Left colon (tissue), 2 donors: ENCODE data around the gene DCBLD1. TPM values are rescaled to one million over a fixed set of nuclear protein-coding genes. Genes with fewer than 3 reads are reported as not detected.
"Not testable (repeated sequence)": the region's sequence is repeated elsewhere in the genome, so short reads cannot be mapped to it uniquely, and the experiment has no call there.

Experiments
- ATAC-seq: fragments of 200-7000 bp; cut with Tn5 transposase; one replicate; pipeline ENCODE4 v1.9.1; 2020; ENCODE audit warnings: mild to moderate bottlenecking, moderate library complexity
- DNase-seq, 2 donors: peaks; one replicate each; pipeline ENCODE4 v3.0.0-alpha.2; 2020
- intact Hi-C, 2 donors: fragments of 100-400 bp; cut with DNase I in 1 of 2; cut with micrococcal nuclease in 1 of 2; formaldehyde crosslinking; loops; one replicate each; pipeline versions ENCODE4 v1.11.2 to v1.14.0; 2022; cut with DNase I, micrococcal nuclease
- total RNA-seq, 2 donors: library from RNA; stranded (reverse); fragmentation: NEBNext Ultra II Directional; extraction: Animal tissue kit (Norgen Biotek cat#: 25700); gene quantifications; one replicate each; pipeline ENCODE4 v1.2.1, GENCODE V29; 2021
- donor health status: DM: no; HTN: no; CAD: no.
- donor health status: DM: yes; HTN: yes; CAD: no.

The DCBLD1 gene
- total RNA-seq, 2 donors from 2014 or later, result 14.5 to 17.1 TPM

DNA sequence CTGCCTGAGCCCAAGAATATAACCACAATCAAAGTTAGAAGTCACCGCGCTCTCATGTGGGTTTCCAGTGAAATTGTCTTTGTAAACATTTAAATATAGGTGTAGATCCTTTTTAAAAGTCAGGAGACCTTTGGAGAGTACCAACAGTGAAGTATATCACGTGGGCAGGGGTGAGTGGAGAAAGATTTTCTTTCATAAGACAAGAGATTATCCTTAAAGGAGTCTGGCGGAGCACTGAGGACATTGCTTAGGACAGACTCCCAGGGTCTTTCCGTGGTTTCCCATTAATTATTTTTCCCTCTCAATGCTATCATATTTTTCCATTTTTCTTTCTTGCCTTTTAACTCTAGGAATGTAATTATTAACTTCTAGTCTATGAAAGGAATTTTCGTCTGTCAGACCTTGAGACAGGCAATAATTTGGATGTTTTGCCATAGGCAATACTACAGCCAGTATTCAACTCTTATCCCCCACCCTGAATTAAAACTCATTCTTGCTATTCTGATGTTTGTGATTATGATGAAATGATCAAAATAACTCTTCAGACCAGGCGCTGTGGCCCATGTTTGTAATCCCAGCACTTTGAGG is 31.4 kb downstream of the DCBLD1 start:
- ATAC-seq (no peak), DNase-seq (no peak)
- intact Hi-C loops, result no loop called here

GRCh38 chr6:117514655-117515054 is 32.2 kb downstream of the DCBLD1 start:
- ATAC-seq, result no peak
- intact Hi-C loops, result no loop called here
- no peak for DNase-seq

- DNase-seq (no peak), ATAC-seq (no peak)
- intact Hi-C loops, result no loop called here
These were observed 32.9 kb downstream of the DCBLD1 start for GRCh38 chr6:117515326-117515725.

- DNase-seq, ATAC-seq, intact Hi-C loops: not testable (repeated sequence)
These were observed 35.5 kb downstream of the DCBLD1 start for GRCh38 chr6:117517995-117518394.

DNA sequence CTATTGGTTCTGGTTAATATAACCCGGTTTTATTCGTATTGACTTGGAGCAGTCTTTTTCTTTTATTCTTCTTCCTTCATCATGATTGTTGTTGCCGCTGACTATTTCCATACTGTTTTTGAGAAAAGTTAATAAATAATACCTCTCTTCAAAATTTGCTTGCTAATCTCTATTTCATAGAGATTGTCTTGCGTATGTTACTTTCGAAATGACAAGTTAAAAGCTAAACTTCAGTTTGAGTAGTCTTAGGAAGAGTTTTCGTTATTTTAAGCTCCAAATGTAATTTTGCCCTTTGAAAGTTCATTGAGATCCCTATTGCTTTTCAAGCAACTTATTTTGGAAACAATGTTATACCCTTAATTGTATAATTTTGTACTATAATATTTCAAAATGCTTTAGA is 36.4 kb downstream of the DCBLD1 start:
- no peak for DNase-seq
- intact Hi-C loops, result no loop called here
- ATAC-seq, result no peak

- DNase-seq (no peak), ATAC-seq (no peak)
- intact Hi-C loops, result no loop called here
These were observed 38.3 kb downstream of the DCBLD1 start for GRCh38 chr6:117520603-117521395.

GRCh38 chr6:117521791-117522502 is 39.5 kb downstream of the DCBLD1 start:
- DNase-seq, result no peak
- intact Hi-C loops, result no loop called here
- ATAC-seq, result no peak

GRCh38 chr6:117525607-117526006 is 43.1 kb downstream of the DCBLD1 start:
- ATAC-seq (no peak), DNase-seq (no peak)
- intact Hi-C loops, result no loop called here

- DNase-seq, result no peak
- no peak for ATAC-seq
- intact Hi-C loops, result no loop called here
These were observed 48.2 kb downstream of the DCBLD1 start for GRCh38 chr6:117530467-117531242.

DNA sequence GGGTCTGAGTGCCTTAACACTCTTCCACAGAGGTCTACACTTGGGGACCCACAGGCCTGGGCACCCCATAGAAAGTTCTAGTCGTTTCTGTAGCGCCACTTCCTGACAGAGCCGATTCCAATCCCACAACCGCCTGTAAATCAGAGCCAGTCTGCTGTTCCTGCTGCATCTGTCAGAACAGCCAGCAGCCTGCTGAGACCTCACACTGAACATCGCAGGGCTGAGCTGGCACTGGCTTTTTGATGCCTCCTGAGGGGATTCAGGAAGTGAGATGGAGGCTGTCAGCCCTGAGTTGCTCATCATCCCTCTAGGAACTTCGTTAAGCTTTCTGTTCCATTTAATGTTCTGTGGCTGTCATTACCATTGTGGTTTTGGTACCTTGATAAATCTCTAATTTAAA is 48.9 kb downstream of the DCBLD1 start:
- no peak for DNase-seq
- no peak for ATAC-seq
- intact Hi-C loops, result no loop called here

GRCh38 chr6:117531809-117532725 is 49.6 kb downstream of the DCBLD1 start:
- ATAC-seq (no peak), DNase-seq (no peak)
- intact Hi-C loops, result no loop called here

DNA sequence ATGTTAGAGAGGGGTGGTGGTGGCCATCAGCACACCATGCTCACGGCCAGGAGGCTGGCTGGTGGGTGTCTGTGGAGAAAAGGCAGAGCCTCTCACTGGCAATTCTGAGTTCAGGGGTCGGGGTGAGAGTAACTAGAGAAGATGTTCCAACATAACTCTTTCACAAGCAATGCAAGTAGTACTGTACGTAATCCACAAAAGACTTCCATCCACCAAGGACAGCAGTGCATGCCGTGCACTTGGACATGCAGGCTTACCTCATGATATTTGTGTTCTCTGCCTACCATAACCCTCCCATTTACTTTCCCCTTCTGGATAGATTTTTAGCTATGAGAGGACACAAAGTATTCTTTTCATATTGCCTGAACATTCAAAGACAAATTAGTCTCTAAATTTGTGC is 51.3 kb downstream of the DCBLD1 start:
- ATAC-seq, result no peak
- DNase-seq, result no peak
- intact Hi-C loops, result no loop called here

DNA sequence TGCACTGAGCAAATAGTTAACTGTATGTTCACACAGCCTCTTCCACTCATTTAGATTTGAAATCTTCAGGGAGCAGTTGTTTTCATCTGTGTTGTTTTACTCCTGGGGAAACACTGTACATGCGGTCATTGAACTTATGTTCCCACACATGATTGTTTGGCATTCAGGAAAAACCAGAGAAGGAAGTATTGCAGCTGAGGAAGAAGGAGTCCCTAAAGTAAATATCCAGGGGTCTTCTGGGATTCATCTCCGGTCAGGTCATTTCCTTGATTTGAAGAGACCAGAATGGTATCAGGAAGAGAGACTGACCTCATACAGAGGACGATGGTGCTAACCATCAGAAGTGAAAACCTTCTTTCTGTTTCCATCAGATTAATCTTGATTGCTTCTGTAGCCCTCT is 52.5 kb downstream of the DCBLD1 start:
- no peak for DNase-seq
- no peak for ATAC-seq
- intact Hi-C loops, result no loop called here

GRCh38 chr6:117536317-117536716 is 53.8 kb downstream of the DCBLD1 start:
- no peak for DNase-seq
- no peak for ATAC-seq
- intact Hi-C loops, result no loop called here

DNA sequence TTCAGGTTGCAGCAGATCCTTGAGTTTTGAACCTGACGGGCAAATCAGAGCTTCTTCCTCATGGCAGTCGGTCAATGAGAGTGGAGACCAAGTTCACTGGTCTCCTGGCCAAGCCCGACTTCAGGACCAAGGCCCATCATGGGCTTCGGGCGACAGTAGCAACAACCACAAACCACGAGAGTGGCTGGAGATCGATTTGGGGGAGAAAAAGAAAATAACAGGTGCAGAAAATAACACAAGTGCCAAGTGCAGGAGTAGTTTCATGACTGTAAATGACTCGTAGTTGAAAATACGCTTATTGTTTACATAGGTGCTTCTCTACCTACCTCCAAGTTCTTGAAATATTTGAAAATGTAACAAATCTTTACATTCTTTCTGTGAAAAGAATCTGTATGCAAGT is 56.1 kb downstream of the DCBLD1 start:
- ATAC-seq (no peak), DNase-seq (no peak)
- intact Hi-C loops, result no loop called here

DNA sequence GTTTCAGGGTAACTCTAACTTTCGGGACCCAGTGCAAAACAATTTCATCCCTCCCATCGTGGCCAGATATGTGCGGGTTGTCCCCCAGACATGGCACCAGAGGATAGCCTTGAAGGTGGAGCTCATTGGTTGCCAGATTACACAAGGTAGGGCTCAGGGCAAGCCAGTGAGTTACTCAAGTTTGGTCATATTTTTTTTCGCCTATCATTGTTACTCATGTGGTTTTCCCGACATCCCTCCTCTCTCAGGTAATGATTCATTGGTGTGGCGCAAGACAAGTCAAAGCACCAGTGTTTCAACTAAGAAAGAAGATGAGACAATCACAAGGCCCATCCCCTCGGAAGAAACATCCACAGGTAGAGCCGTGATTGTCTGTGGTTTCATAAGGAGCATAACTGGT is 58.2 kb downstream of the DCBLD1 start:
- ATAC-seq (no peak), DNase-seq (no peak)
- intact Hi-C loops, result loop anchor here in 1 of 2 donors (5.0 kb wide), 1 partner anchor 83 kb away; no protein-coding TSS in a partner anchor

GRCh38 chr6:117542493-117542892 is 60.0 kb downstream of the DCBLD1 start:
- DNase-seq (no peak), ATAC-seq (no peak)
- intact Hi-C loops, result loop anchor here in 1 of 2 donors (5.0 kb wide), 1 partner anchor 85 kb away; no protein-coding TSS in a partner anchor

DNA sequence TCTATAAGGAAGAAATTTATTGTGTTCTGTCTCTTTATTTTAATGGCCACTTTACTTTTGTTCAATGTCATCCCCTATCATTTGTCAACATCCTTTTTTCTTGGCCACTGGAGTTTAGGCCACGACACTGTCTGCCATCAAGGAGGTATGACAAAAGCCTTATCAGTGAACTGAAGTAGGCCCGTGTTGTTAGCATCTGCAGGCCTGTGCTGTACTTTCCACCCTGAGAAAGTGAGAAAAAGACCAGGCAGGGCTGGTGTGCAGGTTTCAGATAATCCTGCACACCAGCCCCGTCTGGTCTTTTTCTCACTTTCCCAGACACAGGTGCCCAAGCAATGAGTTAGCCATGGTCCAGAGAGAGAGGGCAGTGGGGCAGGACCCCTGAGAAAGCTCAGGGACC is 62.2 kb downstream of the DCBLD1 start:
- no peak for DNase-seq
- ATAC-seq, result no peak
- intact Hi-C loops, result loop anchor here in 1 of 2 donors (5.0 kb wide), 1 partner anchor 87 kb away; no protein-coding TSS in a partner anchor
